NCI-H187 (cell line): ENCODE measurements around the gene PNRC2.

Experiments
- DNase-seq, 2 experiments: peaks; one replicate each; lab custom pipeline; 2025; lab: John Stamatoyannopoulos, UW

Gene PNRC2

DNA sequence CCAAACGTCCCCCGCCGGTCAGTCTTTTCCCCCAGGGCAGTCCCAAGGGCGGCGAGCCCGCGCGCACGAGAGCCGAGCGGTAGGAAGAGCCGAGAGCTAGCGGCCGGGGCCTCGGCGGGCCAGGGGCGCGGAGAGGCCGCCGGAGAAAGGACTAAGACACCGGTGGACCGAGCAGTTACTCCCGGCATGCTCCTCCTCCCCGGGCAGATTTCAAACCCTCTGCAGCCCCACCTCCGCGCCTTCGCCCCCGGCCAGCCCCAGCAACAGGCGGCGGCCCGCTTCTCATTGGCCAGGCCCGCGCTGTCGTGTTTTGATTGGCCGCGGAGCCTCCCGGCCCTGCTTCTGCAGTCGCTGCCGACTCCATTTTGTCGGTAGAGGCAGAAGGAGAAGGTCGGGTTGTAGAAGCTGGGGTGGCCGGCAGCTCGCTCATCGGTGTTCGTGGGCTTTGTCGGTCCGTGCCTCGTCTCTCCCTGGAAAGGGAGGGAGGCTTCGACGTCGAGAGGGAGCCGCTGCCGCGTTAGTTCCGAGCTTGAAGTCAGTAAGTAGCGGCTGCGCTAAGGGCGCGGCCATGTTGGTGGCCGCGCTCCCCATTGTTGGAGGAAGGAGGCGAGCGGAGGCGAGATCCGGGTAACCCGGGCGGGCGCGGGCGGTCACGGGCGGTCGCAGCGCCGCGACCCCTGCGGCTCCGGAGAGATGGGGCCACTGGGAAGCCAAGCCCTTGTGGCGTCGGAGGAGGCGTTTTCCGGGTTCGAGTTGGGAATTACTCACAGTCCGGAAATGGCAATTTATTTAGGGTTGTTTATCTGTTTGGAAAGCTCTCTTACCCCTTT is at the start of gene PNRC2:
Gene PNRC2 (plus strand): TSS at position 368 of the 830 bp plus-strand sequence. CDS start 1,630 bp downstream, outside the sequence.
- DNase-seq: peak; percentile 88 to 96

GRCh38 chr1:23910144-23910543 is 49.5 kb upstream of the PNRC2 start:
- no peak for DNase-seq

DNA sequence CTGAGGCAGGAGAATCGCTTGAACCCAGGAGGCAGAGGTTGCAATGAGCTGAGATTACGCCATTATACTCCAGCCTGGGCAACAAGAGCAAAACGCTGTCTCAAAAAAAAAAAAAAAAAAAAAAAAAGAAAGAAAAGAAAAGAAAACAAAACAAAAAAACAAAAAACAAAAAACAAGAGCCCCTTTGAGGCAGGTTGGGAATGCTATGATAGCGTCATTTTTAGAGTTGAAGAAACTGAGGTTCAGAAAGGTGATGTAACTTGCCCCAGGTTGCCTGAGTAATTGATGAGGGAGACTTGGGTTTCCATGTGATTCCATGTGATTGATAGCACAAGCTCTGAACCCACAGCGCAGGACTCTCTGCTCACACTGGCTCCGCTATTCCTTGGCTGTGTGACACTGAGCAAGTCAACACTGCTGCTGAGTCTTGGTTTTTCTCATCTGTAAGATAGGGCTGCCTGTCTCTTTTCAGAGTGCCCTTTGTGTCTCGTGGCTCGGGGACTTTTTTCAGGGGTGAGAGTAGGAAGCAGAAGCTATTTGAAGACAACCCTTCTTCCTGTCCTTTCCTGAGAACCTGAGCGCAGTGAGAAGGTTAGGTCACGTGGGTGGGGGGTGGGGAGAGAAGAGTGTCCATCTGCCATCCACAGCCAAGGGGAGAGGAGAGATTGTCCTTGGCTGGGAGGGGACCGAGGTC is 48.9 kb upstream of the PNRC2 start:
- DNase-seq: no peak

GRCh38 chr1:23911921-23912320 is 47.7 kb upstream of the PNRC2 start:
- DNase-seq: no peak

- no peak for DNase-seq
Measured at GRCh38 chr1:23913212-23913880, 46.3 kb upstream of the PNRC2 start, which contains the start of gene CNR2. Gene CNR2 (minus strand): TSS chr1:23913362. CDS start chr1:23875617, 37,745 bp downstream.

- no peak for DNase-seq
Measured at GRCh38 chr1:23914921-23915320, 44.7 kb upstream of the PNRC2 start.

- DNase-seq: no peak
Measured at GRCh38 chr1:23915466-23915865, 44.2 kb upstream of the PNRC2 start.

DNA sequence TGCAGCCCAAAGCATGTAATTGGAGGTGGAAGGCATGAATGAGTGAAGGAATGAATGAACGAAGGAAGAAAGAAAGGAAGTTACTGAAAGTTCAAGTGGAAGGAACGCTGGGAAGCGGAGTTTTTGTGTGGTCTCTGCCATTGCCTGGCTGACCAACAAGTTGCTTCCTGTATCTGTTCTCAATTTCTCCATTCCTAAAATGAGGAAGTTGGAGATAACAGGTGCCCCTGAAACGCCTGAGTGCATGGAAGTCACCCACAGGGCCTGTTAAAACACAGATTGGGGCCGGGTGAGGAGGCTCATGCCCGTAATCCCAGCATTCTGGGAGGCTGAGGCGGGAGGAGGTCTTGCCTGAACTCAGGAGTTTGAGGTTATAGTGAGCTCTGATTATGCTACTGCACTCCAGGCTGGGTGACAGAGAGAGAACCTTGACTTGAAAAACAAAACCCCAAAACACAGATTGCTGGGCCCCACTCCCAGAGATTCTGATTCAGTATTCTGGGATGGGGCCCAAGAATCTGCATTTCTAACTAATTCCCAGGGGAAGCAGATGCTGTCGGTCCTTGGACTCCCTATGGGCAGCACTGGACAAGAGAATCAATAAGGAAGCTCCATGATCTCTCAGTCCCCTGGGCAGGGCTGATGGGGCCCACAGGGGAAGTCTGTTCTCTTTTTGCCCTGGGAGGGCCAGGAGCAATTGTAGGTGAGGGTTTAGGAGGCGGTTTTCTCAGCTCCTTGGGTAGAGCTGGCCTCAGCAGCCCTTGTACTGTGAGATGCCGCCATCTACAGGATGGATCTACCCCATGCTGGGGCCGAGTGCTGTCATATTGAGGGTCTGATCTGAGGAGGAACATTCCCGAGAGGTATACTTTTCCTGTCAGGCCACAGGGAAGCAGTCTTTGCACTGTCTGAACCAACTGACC is 43.2 kb upstream of the PNRC2 start:
- peak in 1 of 2 experiments; percentile 1 for DNase-seq

GRCh38 chr1:23922321-23922943 is 37.2 kb upstream of the PNRC2 start:
- no peak for DNase-seq

DNA sequence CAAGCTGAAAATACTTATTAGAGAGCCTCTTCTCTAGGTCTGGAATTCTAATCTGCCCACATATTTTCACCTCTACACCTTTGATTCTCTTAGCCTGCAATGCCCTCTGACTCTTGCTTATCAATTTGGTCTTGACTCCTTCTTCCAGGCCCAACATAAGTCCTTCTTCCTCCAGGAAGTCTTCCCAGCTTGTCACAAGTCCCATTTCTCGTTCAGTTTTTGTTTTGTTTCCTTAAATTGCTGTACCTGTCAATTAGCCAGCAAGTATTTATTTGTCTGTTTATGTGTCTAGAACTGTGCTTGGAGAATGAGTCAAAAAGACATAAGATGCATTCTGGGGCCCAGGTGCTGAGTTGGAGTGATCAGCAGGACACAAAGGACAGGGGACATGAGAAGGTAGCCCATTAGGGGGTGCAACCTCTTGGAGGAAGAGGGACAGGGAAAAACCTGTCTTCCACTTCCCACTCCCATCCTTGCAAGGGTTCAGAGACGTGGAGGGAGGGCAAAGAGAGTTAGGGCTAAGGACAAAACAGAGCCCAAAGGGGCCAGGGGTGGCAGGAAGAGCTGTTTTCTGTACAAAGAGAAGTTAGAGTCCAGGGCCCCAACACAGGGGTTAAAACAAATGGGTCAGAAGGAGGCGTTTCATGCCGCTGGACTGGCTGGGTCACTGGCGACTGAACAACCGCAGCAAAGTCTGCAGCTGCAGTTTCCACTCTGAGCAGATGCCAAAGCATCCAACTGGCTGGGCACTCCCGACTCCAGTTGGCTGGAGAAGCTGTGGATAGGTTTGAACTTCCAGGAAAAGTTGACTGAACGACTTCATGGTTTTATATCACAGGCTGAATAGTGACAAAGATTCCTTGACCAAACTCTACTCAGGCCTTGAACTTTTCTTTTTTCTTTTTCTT is 35.8 kb upstream of the PNRC2 start:
- no peak for DNase-seq

- DNase-seq: no peak
Measured at GRCh38 chr1:23924601-23925000, 35.0 kb upstream of the PNRC2 start.

- no peak for DNase-seq
Measured at GRCh38 chr1:23925279-23925678, 34.3 kb upstream of the PNRC2 start.

- DNase-seq: no peak
Measured at GRCh38 chr1:23927097-23927496, 32.5 kb upstream of the PNRC2 start.

DNA sequence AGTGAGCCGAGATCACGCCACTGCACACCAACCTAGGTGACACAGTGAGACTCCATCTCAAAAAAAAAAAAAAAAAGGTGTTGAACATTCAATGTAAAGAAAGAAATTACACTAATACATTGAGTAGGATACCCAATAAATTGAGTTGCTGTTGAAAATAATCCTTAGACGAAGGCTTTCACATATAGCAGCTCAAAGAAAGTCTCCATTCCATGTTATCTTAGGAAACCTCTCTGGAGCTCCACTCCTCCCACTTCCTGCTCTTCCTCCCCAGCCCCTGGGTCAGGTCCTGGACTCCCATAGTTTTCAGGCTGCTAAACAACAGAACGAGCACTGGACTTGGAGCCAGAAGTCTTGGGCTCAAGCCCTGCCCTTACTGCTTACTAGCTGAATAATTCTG is 30.8 kb upstream of the PNRC2 start:
- DNase-seq: no peak

DNA sequence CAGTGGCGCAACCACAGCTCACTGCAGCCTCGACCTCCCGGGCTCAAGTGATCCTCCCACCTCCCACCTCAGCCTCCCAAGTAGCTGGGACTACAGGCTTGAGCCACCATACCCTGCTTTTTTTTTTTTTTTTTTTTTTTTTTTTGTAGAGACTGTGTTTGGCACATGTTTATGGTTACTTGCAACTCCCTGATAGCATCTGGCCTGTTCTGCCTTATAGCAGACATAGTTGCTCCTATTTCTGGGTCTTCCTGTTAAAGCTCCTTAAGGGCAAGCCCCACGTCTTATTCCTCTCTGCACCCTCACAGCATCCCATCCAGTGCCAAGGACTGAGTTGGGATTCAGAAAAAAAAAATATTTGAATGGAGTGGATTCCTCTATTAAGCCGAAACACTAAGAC is 29.4 kb upstream of the PNRC2 start:
- no peak for DNase-seq

DNA sequence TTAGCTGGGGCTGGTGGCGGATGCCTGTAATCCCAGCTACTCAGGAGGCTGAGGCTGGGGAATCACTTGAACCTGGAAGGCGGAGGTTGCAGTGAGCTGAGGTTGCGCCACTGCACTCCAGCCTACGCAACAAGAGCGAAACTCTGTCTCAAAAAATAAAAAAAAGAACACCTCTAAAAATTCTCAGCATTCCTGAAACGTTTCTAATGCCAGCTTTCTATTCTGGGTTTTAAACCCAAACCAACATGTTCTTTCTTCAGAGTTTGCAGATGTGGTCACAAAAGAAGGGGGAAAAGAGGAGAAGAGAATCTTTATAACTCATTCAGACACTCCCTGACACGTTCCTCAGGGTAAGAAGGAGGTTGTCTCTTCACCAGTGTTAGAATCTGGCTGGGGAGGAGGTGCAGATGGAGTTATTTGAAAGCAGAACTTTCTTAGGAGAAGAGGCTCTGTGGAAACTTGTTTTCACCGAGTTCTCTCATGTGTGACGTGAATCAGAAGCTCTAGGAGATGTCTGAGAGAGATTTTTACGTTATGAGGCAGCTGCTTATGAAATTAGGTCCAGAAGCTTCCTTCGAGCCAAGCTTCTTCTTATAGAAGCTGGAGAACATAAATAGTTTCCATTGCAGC is 28.7 kb upstream of the PNRC2 start:
- DNase-seq: no peak

GRCh38 chr1:23931491-23931880 is 28.1 kb upstream of the PNRC2 start:
- no peak for DNase-seq

DNA sequence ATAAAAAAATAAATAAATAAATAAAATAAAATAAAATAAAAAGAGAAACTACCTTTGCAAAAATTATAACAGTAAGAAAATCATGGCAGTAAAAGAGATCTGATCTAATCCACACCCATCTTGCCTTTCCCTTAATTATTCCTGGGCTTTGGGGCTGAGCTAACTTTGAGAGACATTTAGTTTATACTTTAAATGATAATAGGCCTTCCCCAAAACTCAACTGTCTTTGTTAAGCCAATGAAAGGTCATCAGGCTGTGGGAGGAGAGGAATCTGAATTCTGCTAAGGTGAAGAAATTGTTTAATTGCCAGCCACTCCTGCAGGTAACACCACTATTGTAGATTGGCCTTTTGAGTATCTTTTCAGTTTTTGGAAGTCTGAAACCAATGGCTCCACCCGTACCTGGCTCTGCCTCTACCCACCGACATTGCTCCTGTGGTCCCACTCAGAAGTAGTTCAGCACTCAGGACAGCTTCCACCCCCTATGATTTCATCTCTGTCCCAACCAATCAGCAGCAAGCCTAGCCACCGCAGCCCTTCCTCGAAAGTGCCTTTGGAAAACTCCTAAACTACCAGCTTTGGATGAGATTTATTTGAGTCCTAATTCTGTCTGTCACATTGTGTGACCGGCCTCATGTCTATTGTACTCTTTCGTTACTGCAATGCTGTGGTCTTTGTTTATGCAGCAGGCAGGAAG is 23.0 kb upstream of the PNRC2 start:
- no peak for DNase-seq

GRCh38 chr1:23947366-23947765 is 12.3 kb upstream of the PNRC2 start:
- no peak for DNase-seq
